Activated B cell treated with CpG ODN at 0.5 μM for 24 hours (primary cell): ENCODE results near the gene TTYH1. TPM values are rescaled to one million over a fixed set of nuclear protein-coding genes. Genes with fewer than 3 reads are reported as not detected.

Experiments used
- ATAC-seq: fragments of 200-7000 bp; cut with Tn5 transposase; one replicate; pipeline ENCODE4 v1.10.0; 2021; ENCODE audit warnings: low read depth, mild to moderate bottlenecking, moderate library complexity
- CTCF ChIA-PET: fragments of 350-600 bp; sonication (Branson Sonifier 250); formaldehyde crosslinking; loops from one replicate; lab custom pipeline; 2021; ENCODE audit warnings: antibody characterized with exemption; lab: Charles Lee
- POLR2A ChIA-PET: fragments of 350-600 bp; sonication (Branson Sonifier 250); formaldehyde crosslinking; loops from one replicate; lab custom pipeline; 2021; ENCODE audit warnings: antibody characterized with exemption; lab: Charles Lee
- DNase-seq: peaks from one replicate; pipeline ENCODE4 v3.0.0; 2022
- H3K27ac Mint-ChIP-seq: one replicate; pipeline ENCODE4 v1.8.0; 2020; ENCODE audit warnings: mixed read lengths
- H3K27me3 Mint-ChIP-seq: one replicate; pipeline ENCODE4 v1.8.0; 2021; ENCODE audit warnings: mixed read lengths
- H3K36me3 Mint-ChIP-seq: one replicate; pipeline ENCODE4 v1.8.0; 2021; ENCODE audit warnings: low read depth, mixed read lengths
- H3K4me1 Mint-ChIP-seq: one replicate; pipeline ENCODE4 v1.8.0; 2021; ENCODE audit warnings: mixed read lengths
- H3K4me3 Mint-ChIP-seq: one replicate; pipeline ENCODE4 v1.8.0; 2020; ENCODE audit warnings: mild to moderate bottlenecking, mixed read lengths
- H3K9me3 Mint-ChIP-seq: one replicate; pipeline ENCODE4 v1.8.0; 2020; ENCODE audit warnings: mixed read lengths
- CTCF ChIP-seq: fragments of 200-600 bp; IDR thresholded peaks from one replicate; pipeline ENCODE4 v1.8.0; 2022; ENCODE audit warnings: antibody characterized with exemption, mild to moderate bottlenecking
- intact Hi-C: fragments of 100-400 bp; cut with micrococcal nuclease; formaldehyde crosslinking; loops from one replicate; pipeline ENCODE4 v1.15.1; 2024
- total RNA-seq: library from RNA; stranded (reverse); gene quantifications from 2 replicates; pipeline ENCODE4 v1.2.3, GENCODE V29; 2022

The TTYH1 gene
- total RNA-seq, 1 donor from 2014 or later = not detected

GRCh38 chr19:54420383-54421168, 5.3 kb downstream of the TTYH1 start:
- intact Hi-C loops = no loop called here
- H3K27me3 Mint-ChIP-seq = peaks cover 36% of the 10 kb centered on the region
- peaks cover 11% of the 10 kb centered on the region for H3K4me1 Mint-ChIP-seq
- H3K36me3 Mint-ChIP-seq = no peaks in the 10 kb centered on the region
- H3K9me3 Mint-ChIP-seq = no peaks in the 10 kb centered on the region
- H3K27ac Mint-ChIP-seq = no peak overlapping the region
- POLR2A ChIA-PET = no interaction called here
- ATAC-seq (no peak), DNase-seq (no peak)
- CTCF ChIA-PET = no interaction called here
- no peak overlapping the region for H3K4me3 Mint-ChIP-seq
- no peak for TF ChIP-seq CTCF

GRCh38 chr19:54421169-54421516, 5.9 kb downstream of the TTYH1 start:
- Mint-ChIP-seq H3K36me3 (no peaks in the 10 kb centered on the region), H3K9me3 (no peaks in the 10 kb centered on the region), H3K4me3 (no peak overlapping the region), H3K4me1 (peaks cover 8% of the 10 kb centered on the region), H3K27ac (no peak overlapping the region), H3K27me3 (peaks cover 38% of the 10 kb centered on the region)
- CTCF ChIA-PET = no interaction called here
- no peak for TF ChIP-seq CTCF
- intact Hi-C loops = no loop called here
- POLR2A ChIA-PET = interaction anchor here (0.6 kb wide), 1 partner anchor 16 kb away, joined by 3 read pairs; no protein-coding TSS in a partner anchor
- no peak for ATAC-seq
- DNase-seq = no peak

GRCh38 chr19:54421521-54421920, 6.3 kb downstream of the TTYH1 start:
- intact Hi-C loops = no loop called here
- no peaks in the 10 kb centered on the region for H3K9me3 Mint-ChIP-seq
- H3K27ac Mint-ChIP-seq = no peak overlapping the region
- no peak for DNase-seq
- CTCF ChIA-PET = no interaction called here
- no peak overlapping the region for H3K4me3 Mint-ChIP-seq
- no peaks in the 10 kb centered on the region for H3K36me3 Mint-ChIP-seq
- POLR2A ChIA-PET = interaction anchor here (0.6 kb wide), 1 partner anchor 17 kb away, joined by 3 read pairs; no protein-coding TSS in a partner anchor
- TF ChIP-seq CTCF = no peak
- peaks cover 7% of the 10 kb centered on the region for H3K4me1 Mint-ChIP-seq
- H3K27me3 Mint-ChIP-seq = peaks cover 40% of the 10 kb centered on the region
- no peak for ATAC-seq

- ATAC-seq = no peak
- ChIA-PET CTCF (no interaction called here), POLR2A (no interaction called here)
- no peaks in the 10 kb centered on the region for H3K9me3 Mint-ChIP-seq
- H3K36me3 Mint-ChIP-seq = no peaks in the 10 kb centered on the region
- intact Hi-C loops = no loop called here
- H3K27me3 Mint-ChIP-seq = peaks cover 41% of the 10 kb centered on the region
- no peak for DNase-seq
- H3K4me3 Mint-ChIP-seq = no peak overlapping the region
- H3K27ac Mint-ChIP-seq = no peak overlapping the region
- H3K4me1 Mint-ChIP-seq = peaks cover 7% of the 10 kb centered on the region
- no peak for TF ChIP-seq CTCF
Measured at GRCh38 chr19:54422136-54422535, 6.9 kb downstream of the TTYH1 start.

- H3K4me3 Mint-ChIP-seq = no peak overlapping the region
- no peaks in the 10 kb centered on the region for H3K4me1 Mint-ChIP-seq
- H3K27ac Mint-ChIP-seq = no peak overlapping the region
- peaks cover 37% of the 10 kb centered on the region for H3K27me3 Mint-ChIP-seq
- no peak for DNase-seq
- no peaks in the 10 kb centered on the region for H3K36me3 Mint-ChIP-seq
- ATAC-seq = no peak
- no peaks in the 10 kb centered on the region for H3K9me3 Mint-ChIP-seq
- no peak for TF ChIP-seq CTCF
- intact Hi-C loops = no loop called here
- ChIA-PET CTCF (no interaction called here), POLR2A (interaction anchor here (0.6 kb wide), 1 partner anchor 127 kb away, joined by 4 read pairs; no protein-coding TSS in a partner anchor)
Measured at GRCh38 chr19:54424201-54424600, 8.9 kb downstream of the TTYH1 start.
